Natural killer cell treated with Interleukin-12 subunit alpha and Interleukin-12 subunit beta and Interleukin-15 and Interleukin-18, amount 100 ng/mL, for 72 hours (primary cell): ENCODE data around the gene CAMK2B. TPM values are rescaled to one million over a fixed set of nuclear protein-coding genes. Genes with fewer than 3 reads are reported as not detected.
A peak's percentile ranks its signal among the peaks of the same experiment; 100 is the strongest.

Experiments used
- ATAC-seq, 2 donors: fragments of 150-1000 bp; cut with Tn5 transposase in 1 of 2; sonication (Bioruptor Pico), chemical (Tn5 transposase) in 1 of 2; 2 replicates each; pipeline ENCODE4 v1.10.0; 2021
- DNase-seq: peaks from one replicate; pipeline ENCODE4 v3.0.0; 2022; ENCODE audit warnings: low spot score
- H3K27ac Mint-ChIP-seq, 2 donors: 1 replicate in 1 of 2; 2 replicates in 1 of 2; pipeline ENCODE4 v1.8.0; 2022; ENCODE audit warnings: mixed read lengths in 2 of 2, mild to moderate bottlenecking in 1 of 2, moderate library complexity in 1 of 2
- H3K27me3 Mint-ChIP-seq, 2 donors: 1 replicate in 1 of 2; 2 replicates in 1 of 2; pipeline ENCODE4 v1.8.0; 2022; ENCODE audit warnings: mixed read lengths in 2 of 2
- H3K36me3 Mint-ChIP-seq: one replicate; pipeline ENCODE4 v1.8.0; 2022; ENCODE audit warnings: mixed read lengths
- H3K4me1 Mint-ChIP-seq, 2 donors: 1 replicate in 1 of 2; 2 replicates in 1 of 2; pipeline ENCODE4 v1.8.0; 2022; ENCODE audit warnings: low read depth in 2 of 2, mixed read lengths in 2 of 2, mild to moderate bottlenecking in 1 of 2
- H3K4me3 Mint-ChIP-seq: one replicate; pipeline ENCODE4 v1.8.0; 2022; ENCODE audit warnings: mixed read lengths
- H3K9me3 Mint-ChIP-seq: 2 replicates; pipeline ENCODE4 v1.8.0; 2022; ENCODE audit warnings: mixed read lengths
- total RNA-seq, 2 donors: library from RNA; stranded (reverse); gene quantifications; one replicate each; pipeline ENCODE4 v1.2.3, GENCODE V29; 2022

Gene CAMK2B
- total RNA-seq, 2 donors from 2014 or later = 0.10 TPM; not detected in 1

DNA sequence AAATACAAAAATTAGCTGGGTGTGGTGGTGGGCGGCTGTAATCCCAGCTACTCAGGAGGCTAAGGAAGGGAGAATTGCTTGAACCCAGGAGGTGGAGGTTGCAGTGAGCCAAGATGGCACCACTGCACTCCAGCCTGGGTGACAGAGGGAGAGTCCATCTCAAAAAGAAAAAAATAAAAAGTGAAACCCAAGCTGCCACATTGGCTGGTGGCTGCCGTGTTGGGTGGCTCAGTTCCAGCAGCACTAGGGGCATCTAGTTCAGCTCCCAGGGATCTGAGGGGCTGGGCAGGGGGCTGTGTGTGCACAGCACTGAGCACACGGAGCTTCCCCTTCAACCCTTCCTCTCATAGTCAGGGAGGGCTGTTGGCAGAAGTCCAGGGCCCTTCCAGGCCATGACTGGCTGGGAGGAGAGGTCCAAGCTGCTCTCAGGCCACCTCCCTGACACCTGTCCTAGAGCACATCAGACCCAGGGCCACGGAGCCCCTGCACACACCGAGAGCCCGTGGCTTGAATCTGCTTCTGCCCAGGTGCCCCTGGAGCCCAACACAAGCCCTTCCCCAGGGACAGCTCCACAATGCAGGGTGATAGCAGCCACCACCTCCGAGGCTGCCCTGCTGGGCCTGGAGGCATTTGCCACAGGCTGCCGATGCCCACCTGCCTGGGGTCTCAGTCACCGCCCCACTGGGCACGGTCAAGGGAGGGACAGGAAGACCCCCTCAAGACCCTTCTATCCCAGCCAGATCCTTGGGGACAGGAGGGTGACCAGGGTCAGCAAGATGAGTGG lies 77.3 kb downstream of the CAMK2B start:
- DNase-seq (no peak), ATAC-seq (no peak)
- Mint-ChIP-seq H3K27ac (no peak overlapping the region), H3K9me3 (no peaks in the 10 kb centered on the region), H3K4me3 (no peak overlapping the region), H3K27me3 (no peaks in the 10 kb centered on the region), H3K36me3 (no peaks in the 10 kb centered on the region), H3K4me1 (no peaks in the 10 kb centered on the region)

DNA sequence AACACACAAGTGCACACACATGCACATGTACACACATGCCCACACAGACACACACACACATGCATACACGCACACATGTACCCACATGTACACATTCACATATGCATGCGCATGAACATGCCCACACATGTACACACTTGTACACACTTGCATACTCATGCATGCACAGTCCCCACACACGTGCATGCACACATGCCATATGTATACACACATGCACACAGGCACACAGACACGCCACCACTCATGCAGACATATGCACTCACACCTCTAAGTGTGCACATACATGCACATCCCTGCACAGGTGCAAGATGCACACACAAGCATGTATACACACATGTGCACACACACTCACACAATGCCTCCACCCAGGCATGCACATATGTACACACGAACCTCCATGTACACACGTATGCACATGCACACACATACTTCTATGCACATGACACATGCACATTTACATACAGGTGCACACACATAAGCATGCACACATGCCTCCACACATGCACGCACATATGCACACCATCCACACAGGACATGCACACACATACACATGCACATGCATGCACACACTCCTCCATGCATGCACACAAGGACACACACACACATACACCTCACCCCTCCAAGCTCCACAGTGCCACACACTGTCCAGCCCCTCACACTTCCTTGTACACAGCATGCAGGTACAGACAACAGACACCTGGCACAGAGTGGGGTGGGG lies 78.8 kb downstream of the CAMK2B start:
- Mint-ChIP-seq H3K36me3 (no peaks in the 10 kb centered on the region), H3K27me3 (no peaks in the 10 kb centered on the region), H3K4me3 (no peak overlapping the region), H3K27ac (no peak overlapping the region), H3K4me1 (no peaks in the 10 kb centered on the region), H3K9me3 (no peaks in the 10 kb centered on the region)
- ATAC-seq = no peak
- no peak for DNase-seq

DNA sequence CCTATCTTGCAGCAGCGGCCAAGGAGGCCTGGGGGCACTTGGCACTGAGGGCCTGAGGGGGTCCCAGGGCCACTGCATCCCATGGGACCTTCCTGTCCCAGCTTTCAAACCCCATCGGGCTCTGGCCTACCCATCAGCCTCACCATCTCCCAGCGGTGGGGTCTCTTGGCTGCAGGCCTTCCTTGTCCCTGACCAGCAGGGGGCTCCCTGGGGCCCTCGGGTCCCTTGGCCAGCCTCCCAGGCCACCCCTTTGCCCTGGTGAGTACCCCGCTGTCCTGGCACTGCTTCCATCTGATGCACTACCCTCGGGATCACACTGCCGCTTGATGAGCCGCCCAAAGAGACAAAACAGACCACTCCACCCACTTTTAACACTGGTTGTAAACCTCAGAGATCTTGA lies 81.1 kb downstream of the CAMK2B start:
- Mint-ChIP-seq H3K4me1 (no peaks in the 10 kb centered on the region), H3K4me3 (no peak overlapping the region), H3K27ac (peak overlapping the region in 1 of 2 donors; percentile 65), H3K27me3 (no peaks in the 10 kb centered on the region), H3K9me3 (no peaks in the 10 kb centered on the region), H3K36me3 (no peaks in the 10 kb centered on the region)
- ATAC-seq (no peak), DNase-seq (no peak)

GRCh38 chr7:44242091-44242490 lies 83.3 kb downstream of the CAMK2B start:
- no peaks in the 10 kb centered on the region for H3K36me3 Mint-ChIP-seq
- DNase-seq (no peak), ATAC-seq (no peak)
- H3K27me3 Mint-ChIP-seq = no peaks in the 10 kb centered on the region
- H3K9me3 Mint-ChIP-seq = no peaks in the 10 kb centered on the region
- H3K4me1 Mint-ChIP-seq = no peaks in the 10 kb centered on the region
- H3K4me3 Mint-ChIP-seq = no peak overlapping the region
- H3K27ac Mint-ChIP-seq = no peak overlapping the region

- H3K9me3 Mint-ChIP-seq = no peaks in the 10 kb centered on the region
- H3K4me1 Mint-ChIP-seq = no peaks in the 10 kb centered on the region
- H3K36me3 Mint-ChIP-seq = no peaks in the 10 kb centered on the region
- peak overlapping the region in 1 of 2 donors; percentile 35 for H3K27ac Mint-ChIP-seq
- H3K27me3 Mint-ChIP-seq = no peaks in the 10 kb centered on the region
- DNase-seq = peak; percentile 72
- no peak overlapping the region for H3K4me3 Mint-ChIP-seq
- ATAC-seq = peak; percentile 80 to 81
Observed at GRCh38 chr7:44240983-44241510, 84.3 kb downstream of the CAMK2B start.

GRCh38 chr7:44240376-44240775 lies 85.0 kb downstream of the CAMK2B start:
- Mint-ChIP-seq H3K27ac (no peak overlapping the region), H3K9me3 (no peaks in the 10 kb centered on the region), H3K4me1 (no peaks in the 10 kb centered on the region), H3K36me3 (no peaks in the 10 kb centered on the region), H3K4me3 (no peak overlapping the region), H3K27me3 (no peaks in the 10 kb centered on the region)
- no peak for ATAC-seq
- no peak for DNase-seq

DNA sequence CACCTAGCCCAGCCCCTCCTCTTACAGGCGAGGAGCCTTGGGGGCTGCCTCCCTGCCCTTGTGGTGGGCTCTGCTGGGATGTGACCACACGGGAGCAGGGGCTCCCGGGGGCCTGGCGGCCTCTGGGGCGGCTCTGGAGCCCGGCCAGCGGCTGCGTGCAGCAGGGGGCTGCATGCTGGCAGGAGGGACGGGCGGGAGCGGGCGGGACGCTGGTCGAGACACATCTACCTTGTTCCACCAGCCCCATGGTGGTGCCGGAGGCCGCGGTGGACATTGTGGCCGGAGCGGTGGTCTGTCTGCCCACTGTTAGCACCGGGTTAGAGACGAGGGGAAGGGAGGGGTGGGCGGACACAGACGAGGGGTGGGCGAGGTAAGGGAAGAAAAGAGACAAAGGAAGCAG lies 86.0 kb downstream of the CAMK2B start:
- H3K4me3 Mint-ChIP-seq = no peak overlapping the region
- no peaks in the 10 kb centered on the region for H3K9me3 Mint-ChIP-seq
- no peaks in the 10 kb centered on the region for H3K36me3 Mint-ChIP-seq
- H3K4me1 Mint-ChIP-seq = no peaks in the 10 kb centered on the region
- no peak for DNase-seq
- ATAC-seq = no peak
- no peak overlapping the region for H3K27ac Mint-ChIP-seq
- H3K27me3 Mint-ChIP-seq = no peaks in the 10 kb centered on the region

- Mint-ChIP-seq H3K27ac (no peak overlapping the region), H3K4me1 (no peaks in the 10 kb centered on the region), H3K36me3 (no peaks in the 10 kb centered on the region), H3K27me3 (no peaks in the 10 kb centered on the region), H3K4me3 (no peak overlapping the region), H3K9me3 (no peaks in the 10 kb centered on the region)
- DNase-seq (no peak), ATAC-seq (no peak)
Observed at GRCh38 chr7:44238116-44238695, 87.2 kb downstream of the CAMK2B start.

GRCh38 chr7:44237696-44238095 lies 87.7 kb downstream of the CAMK2B start:
- ATAC-seq (no peak), DNase-seq (no peak)
- Mint-ChIP-seq H3K27ac (no peak overlapping the region), H3K4me1 (no peaks in the 10 kb centered on the region), H3K36me3 (no peaks in the 10 kb centered on the region), H3K27me3 (no peaks in the 10 kb centered on the region), H3K9me3 (no peaks in the 10 kb centered on the region), H3K4me3 (no peak overlapping the region)

- DNase-seq (no peak), ATAC-seq (no peak)
- no peaks in the 10 kb centered on the region for H3K9me3 Mint-ChIP-seq
- H3K36me3 Mint-ChIP-seq = no peaks in the 10 kb centered on the region
- H3K27ac Mint-ChIP-seq = no peak overlapping the region
- H3K4me1 Mint-ChIP-seq = no peaks in the 10 kb centered on the region
- H3K4me3 Mint-ChIP-seq = no peak overlapping the region
- no peaks in the 10 kb centered on the region for H3K27me3 Mint-ChIP-seq
Observed at GRCh38 chr7:44236333-44236728, 89.1 kb downstream of the CAMK2B start.

DNA sequence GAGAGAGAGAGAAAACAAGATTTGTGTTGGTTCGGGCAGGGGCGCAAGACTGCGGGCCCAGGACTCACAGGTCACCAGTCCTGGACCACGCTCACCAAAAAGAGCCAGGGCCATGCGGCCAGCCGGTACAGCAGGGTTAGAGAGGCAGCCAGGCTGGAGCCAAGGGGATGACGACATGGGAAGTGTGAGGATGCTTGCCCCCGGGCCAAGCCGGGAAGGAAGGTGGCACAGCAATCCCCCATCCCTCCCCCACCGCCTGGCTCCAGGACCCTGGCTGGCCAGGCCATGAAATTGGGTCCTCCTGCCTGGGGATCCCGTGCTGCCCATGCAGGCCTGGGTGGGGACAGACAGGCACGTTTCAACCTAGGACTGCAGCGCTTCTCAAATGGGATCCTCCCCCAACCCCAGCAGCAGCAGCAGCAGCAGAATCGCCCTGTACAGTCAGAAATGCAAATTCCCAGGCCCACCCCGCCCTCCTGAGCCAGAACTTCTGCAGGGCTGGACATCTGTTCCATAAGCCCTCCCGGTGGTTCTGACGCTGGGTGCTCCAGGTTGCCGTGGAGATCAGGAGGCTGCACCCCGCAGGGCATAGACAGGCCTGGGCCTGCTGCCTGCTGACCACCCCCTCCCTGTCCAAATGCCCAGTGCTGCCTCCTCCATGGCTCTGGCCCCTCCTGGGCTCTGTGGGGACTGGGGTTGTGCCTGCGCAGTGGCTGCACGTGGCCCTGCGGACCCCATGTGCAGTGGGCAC lies 89.6 kb downstream of the CAMK2B start:
- Mint-ChIP-seq H3K9me3 (no peaks in the 10 kb centered on the region), H3K4me1 (no peaks in the 10 kb centered on the region), H3K36me3 (no peaks in the 10 kb centered on the region), H3K27ac (no peak overlapping the region), H3K4me3 (no peak overlapping the region), H3K27me3 (no peaks in the 10 kb centered on the region)
- ATAC-seq (no peak), DNase-seq (no peak)

GRCh38 chr7:44235066-44235465 lies 90.3 kb downstream of the CAMK2B start:
- ATAC-seq (no peak), DNase-seq (no peak)
- Mint-ChIP-seq H3K9me3 (no peaks in the 10 kb centered on the region), H3K36me3 (no peaks in the 10 kb centered on the region), H3K27ac (no peak overlapping the region), H3K4me3 (no peak overlapping the region), H3K27me3 (no peaks in the 10 kb centered on the region), H3K4me1 (no peaks in the 10 kb centered on the region)

DNA sequence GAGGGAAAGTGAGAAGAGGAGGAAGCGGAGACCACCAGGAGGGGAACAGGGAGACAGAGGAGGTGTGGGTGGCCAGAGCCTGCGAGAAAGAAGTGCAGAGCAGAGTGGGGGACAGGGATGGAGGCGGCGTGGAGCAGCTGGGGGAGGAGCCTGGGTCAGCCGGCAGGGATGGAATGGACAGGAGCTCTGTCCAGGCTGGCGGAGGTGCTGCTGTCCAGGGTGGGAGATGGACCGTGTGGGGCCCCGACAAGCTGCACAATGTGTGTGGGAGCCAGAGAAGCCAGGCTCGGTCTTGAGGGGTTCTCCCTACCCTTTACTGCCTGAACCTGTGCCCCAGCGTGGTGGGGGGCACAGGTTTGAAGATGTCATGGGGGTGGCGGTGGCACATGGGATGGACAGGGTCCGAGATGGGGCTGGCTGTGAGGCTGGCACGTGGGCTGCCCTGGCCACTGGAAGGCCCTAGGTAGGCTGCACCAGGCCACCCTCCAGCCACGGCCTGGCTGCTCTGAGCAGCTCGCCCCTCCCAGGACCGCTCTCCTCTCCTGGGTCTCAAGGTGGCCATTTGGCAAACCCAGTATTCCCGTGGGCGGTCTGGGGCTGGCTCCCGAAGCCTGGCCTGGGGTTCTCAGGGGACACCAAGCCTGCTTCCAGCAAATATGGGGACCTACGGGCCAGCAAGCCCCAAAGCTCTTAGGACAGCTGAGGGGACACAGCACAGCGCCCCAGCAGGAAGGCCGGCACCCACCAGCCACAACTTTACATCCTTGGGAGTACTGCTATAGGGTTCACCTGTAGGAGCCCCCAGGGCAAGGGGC lies 92.3 kb downstream of the CAMK2B start:
- ATAC-seq (no peak), DNase-seq (no peak)
- no peaks in the 10 kb centered on the region for H3K36me3 Mint-ChIP-seq
- no peaks in the 10 kb centered on the region for H3K9me3 Mint-ChIP-seq
- no peaks in the 10 kb centered on the region for H3K4me1 Mint-ChIP-seq
- no peak overlapping the region for H3K27ac Mint-ChIP-seq
- no peak overlapping the region for H3K4me3 Mint-ChIP-seq
- no peaks in the 10 kb centered on the region for H3K27me3 Mint-ChIP-seq
